ENCODE measurements around the gene TMEM86A. TPM values are rescaled to one million over a fixed set of nuclear protein-coding genes. Genes with fewer than 3 reads are reported as not detected.

The TMEM86A gene
- total and polyA plus RNA-seq, 2 of the 4 experiments (the other 2 are of a cell fraction) = 0.31 to 0.36 TPM

GRCh38 chr11:18700375-18700774 lies 1.8 kb downstream of the TMEM86A start:
- Histone ChIP-seq H2BK5ac (ENCODE audit: low read depth, low read length, poor library complexity, severe bottlenecking) (no peak overlapping the region), H2AK9ac (replicated peaks; ENCODE audit: low read depth, low read length, poor library complexity) (no peak overlapping the region), H3K4me3 (ENCODE audit: insufficient read depth, low read depth, low read length) (no peak overlapping the region), H3K36me3 (ENCODE audit: control insufficient read depth, insufficient read depth, low read length) (no peaks in the 10 kb centered on the region), H4K8ac (ENCODE audit: low read depth in 2 of 2, low read length in 2 of 2) (no peak overlapping the region), H3K14ac (replicated peaks; ENCODE audit: low read depth, low read length) (no peak overlapping the region), H3K9ac (ENCODE audit: low read depth, low read length) (no peak overlapping the region), H2BK20ac (ENCODE audit: low read depth, low read length) (no peak overlapping the region), H3K9me1 (ENCODE audit: insufficient read depth, low read length) (peaks cover 3% of the 10 kb centered on the region; the same call in 1 of the 2 replicates), H4K20me1 (ENCODE audit: insufficient read depth, low read length) (no peaks in the 10 kb centered on the region), H2AK5ac (ENCODE audit: low read depth, low read length) (no peak overlapping the region), H3K9me3 (ENCODE audit: control insufficient read depth, insufficient read depth, low read length) (no peaks in the 10 kb centered on the region), H3K27ac (ENCODE audit: insufficient read depth, low read length) (no peak overlapping the region), H3K4me2 (ENCODE audit: low read depth, low read length) (no peak overlapping the region), H3K56ac (ENCODE audit: extremely low read depth, insufficient read depth, low read length) (no peak overlapping the region), H2AFZ (replicated peaks; ENCODE audit: low read length, poor library complexity) (no peak overlapping the region), H3K27me3 (ENCODE audit: control insufficient read depth, insufficient read depth, low read length) (peaks cover 18% of the 10 kb centered on the region; the same call in 1 of the 2 replicates), H3K4me1 (ENCODE audit: control insufficient read depth, insufficient read depth, low read length) (peaks cover 3% of the 10 kb centered on the region), H2BK120ac (ENCODE audit: low read depth, low read length) (no peak overlapping the region), H4K91ac (ENCODE audit: insufficient read depth, low read depth, low read length) (no peak overlapping the region), H3K4ac (ENCODE audit: low read depth, low read length) (no peak overlapping the region), H2BK15ac (ENCODE audit: low read depth, low read length) (no peak overlapping the region), H3K18ac (ENCODE audit: low read depth, low read length) (no peak overlapping the region), H3K79me1 (ENCODE audit: low read depth in 1 of 2, low read length in 2 of 2) (no peaks in the 10 kb centered on the region), H3K23ac (ENCODE audit: low read depth, low read length) (no peak overlapping the region), H4K5ac (ENCODE audit: low read depth, low read length) (no peak overlapping the region)
- ChIA-PET CTCF (no interaction called here), POLR2A (ENCODE audit: unreplicated experiment) (interaction anchor here (0.7 kb wide), 1 partner anchor 1394 kb away, joined by 3 read pairs; no protein-coding TSS in a partner anchor)
- in situ Hi-C loops (cut with MboI; ENCODE audit: low sequenced_read_pairs) (no loop called here), intact Hi-C loops (cut with micrococcal nuclease) (no loop called here), dilution Hi-C loops (cut with HindIII; ENCODE audit: low sequenced_read_pairs, unreplicated experiment) (no loop called here)
- ATAC-seq (ENCODE audit: low read depth) = no peak
- peak; percentile 15 for DNase-seq
- TF ChIP-seq USF2 (IDR thresholded peaks at IDR 0.05; ENCODE audit: low read depth, low read length) = no peak
- no peak for TF ChIP-seq RAD21 (IDR thresholded peaks at IDR 0.05; ENCODE audit: low read length)
- no peak for TF ChIP-seq MAZ (IDR thresholded peaks at IDR 0.05; ENCODE audit: borderline replicate concordance, low read depth, low read length)
- no peak for TF ChIP-seq POLR2A (IDR thresholded peaks at IDR 0.05; ENCODE audit: low read depth, low read length)
- no peak for TF ChIP-seq SMC3 (IDR thresholded peaks at IDR 0.05; ENCODE audit: low read depth, low read length)
- TF ChIP-seq MXI1 (IDR thresholded peaks at IDR 0.05; ENCODE audit: borderline replicate concordance, low read depth, low read length) = no peak
- no peak for TF ChIP-seq MAFK (IDR thresholded peaks at IDR 0.05; ENCODE audit: low read depth, low read length)
- TF ChIP-seq BHLHE40 (IDR thresholded peaks at IDR 0.05; ENCODE audit: low read depth, low read length) = no peak
- TF ChIP-seq, protein P1, sequence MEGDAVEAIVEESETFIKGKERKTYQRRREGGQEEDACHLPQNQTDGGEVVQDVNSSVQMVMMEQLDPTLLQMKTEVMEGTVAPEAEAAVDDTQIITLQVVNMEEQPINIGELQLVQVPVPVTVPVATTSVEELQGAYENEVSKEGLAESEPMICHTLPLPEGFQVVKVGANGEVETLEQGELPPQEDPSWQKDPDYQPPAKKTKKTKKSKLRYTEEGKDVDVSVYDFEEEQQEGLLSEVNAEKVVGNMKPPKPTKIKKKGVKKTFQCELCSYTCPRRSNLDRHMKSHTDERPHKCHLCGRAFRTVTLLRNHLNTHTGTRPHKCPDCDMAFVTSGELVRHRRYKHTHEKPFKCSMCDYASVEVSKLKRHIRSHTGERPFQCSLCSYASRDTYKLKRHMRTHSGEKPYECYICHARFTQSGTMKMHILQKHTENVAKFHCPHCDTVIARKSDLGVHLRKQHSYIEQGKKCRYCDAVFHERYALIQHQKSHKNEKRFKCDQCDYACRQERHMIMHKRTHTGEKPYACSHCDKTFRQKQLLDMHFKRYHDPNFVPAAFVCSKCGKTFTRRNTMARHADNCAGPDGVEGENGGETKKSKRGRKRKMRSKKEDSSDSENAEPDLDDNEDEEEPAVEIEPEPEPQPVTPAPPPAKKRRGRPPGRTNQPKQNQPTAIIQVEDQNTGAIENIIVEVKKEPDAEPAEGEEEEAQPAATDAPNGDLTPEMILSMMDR (conservative IDR thresholded peaks at IDR 0.05; ENCODE audit: low read depth, low read length) = no peak
- TF ChIP-seq RFX5 (IDR thresholded peaks at IDR 0.05; ENCODE audit: low read depth, low read length) = no peak
- no peak for TF ChIP-seq CEBPB (IDR thresholded peaks at IDR 0.05; ENCODE audit: low read depth, low read length)
- TF ChIP-seq, protein P2, sequence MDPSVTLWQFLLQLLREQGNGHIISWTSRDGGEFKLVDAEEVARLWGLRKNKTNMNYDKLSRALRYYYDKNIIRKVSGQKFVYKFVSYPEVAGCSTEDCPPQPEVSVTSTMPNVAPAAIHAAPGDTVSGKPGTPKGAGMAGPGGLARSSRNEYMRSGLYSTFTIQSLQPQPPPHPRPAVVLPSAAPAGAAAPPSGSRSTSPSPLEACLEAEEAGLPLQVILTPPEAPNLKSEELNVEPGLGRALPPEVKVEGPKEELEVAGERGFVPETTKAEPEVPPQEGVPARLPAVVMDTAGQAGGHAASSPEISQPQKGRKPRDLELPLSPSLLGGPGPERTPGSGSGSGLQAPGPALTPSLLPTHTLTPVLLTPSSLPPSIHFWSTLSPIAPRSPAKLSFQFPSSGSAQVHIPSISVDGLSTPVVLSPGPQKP (IDR thresholded peaks at IDR 0.05; ENCODE audit: borderline replicate concordance, low read depth, low read length) = no peak
- no peak for TF ChIP-seq FOS (IDR thresholded peaks at IDR 0.05; ENCODE audit: low read depth, low read length)
- no TSS peak for BruUV-seq (replicated peaks)
- WGBS, 2 experiments (ENCODE audit: extremely low coverage in 2 of 2, insufficient read length in 1 of 2) = no CpG with 5 or more reads among the region's 1 CpG

Data from IMR-90 (cell line).